HG03139 (cell line): ENCODE results near the gene NDE1.
"Not testable (repeated sequence)": the region's sequence is repeated elsewhere in the genome, so short reads cannot be mapped to it uniquely, and the experiment has no call there.

Source experiments
- ATAC-seq: cut with Tn5 transposase; IDR thresholded peaks from one replicate; pipeline ENCODE4 v1.9.1; 2021; ENCODE audit not compliant: unreplicated experiment

The NDE1 gene

GRCh38 chr16:15620611-15621195, 29.3 kb upstream of the NDE1 start:
- ATAC-seq: no peak

- ATAC-seq: no peak
Observed at GRCh38 chr16:15621456-15621855, 28.6 kb upstream of the NDE1 start.

DNA sequence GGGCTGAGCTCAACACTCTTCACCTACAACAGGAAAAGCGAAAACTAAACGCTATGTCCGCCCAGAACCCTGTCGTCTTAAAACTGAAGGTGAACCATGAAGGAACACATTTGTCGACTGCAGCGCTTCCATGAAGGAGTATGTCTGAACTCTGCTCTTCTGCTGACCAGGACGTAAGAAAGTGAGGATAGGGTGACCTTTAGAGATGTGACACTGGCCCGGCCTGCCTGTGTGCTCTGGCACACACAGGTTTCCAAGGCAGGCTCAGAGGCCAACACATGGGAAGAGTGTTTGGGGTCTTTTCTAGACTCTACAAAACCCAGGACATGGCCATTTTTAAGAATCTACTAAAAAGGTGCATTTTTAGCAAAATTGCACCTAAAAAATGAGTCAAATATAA, 28.2 kb upstream of the NDE1 start:
- no peak for ATAC-seq

DNA sequence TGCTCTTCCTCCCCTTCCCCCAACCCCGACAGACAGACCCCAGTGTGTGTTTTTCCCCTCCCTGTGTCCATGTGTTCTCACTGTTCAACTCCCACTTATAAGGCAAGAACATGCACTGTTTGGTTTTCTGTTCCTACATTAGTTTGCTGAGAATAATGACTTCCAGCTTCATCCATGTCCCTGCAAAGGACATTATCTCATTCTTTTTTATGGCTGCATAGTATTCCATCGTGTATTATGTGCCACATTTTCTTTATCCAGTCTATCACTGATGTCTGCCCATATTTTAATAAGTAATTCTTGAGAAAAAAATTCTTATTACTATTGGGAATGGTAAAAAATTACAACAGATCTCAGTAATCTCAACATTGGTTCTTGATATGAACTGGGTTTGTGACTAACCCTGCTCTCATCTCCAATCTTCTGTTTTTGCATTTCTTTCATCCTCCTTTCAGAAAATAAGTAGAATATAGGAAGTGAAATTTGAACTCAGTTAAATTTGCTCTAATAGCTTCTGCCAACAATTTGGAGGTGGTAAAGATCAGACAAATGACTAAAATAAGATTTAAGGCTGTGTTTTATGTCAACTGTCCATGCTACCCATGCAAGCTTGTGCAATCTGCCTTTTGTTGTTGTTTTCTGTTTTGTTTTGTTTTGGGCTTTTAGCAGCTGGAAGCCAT, 18.2 kb upstream of the NDE1 start:
- no peak for ATAC-seq

DNA sequence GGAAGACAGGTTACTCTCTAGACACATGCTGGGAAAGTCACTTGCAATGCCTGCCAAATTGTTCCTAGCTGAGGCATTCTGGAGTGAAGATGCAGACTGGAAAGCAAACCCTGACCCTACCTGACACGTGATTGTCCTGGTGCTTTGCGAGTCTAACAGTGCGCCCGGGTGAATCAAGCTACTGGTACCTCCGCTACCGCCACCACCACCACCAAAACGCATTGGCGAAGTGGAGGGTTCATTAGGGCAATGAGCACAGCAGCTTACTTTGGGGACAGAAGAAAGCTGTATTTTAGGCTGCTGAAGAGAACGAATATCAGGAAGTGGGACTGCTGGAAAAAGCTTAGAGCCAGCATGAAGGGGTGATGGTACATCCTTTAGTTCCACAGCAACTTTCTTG, 14.1 kb upstream of the NDE1 start:
- ATAC-seq: no peak

DNA sequence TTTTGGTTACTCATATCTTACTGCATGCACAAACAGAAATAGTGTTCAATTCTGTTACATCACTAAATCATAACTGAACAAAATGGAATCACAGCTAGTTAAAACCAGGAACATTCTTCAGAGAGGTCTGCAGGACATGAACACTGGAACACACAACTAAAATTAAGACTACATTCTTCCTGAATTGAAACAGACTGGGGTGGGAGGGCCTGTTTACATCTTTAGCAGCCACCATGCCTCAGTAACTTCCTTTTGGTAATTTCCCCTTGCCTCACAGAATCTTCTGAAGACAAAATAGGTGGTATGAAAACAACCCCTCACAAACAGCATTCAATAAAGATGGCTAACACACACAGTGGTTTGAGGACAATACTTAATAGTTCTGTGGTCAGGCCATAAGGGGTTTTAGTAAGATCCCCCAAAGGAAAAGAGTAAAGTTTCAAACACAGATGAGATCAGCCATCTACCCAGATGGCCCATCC, 13.6 kb upstream of the NDE1 start:
- no peak for ATAC-seq

DNA sequence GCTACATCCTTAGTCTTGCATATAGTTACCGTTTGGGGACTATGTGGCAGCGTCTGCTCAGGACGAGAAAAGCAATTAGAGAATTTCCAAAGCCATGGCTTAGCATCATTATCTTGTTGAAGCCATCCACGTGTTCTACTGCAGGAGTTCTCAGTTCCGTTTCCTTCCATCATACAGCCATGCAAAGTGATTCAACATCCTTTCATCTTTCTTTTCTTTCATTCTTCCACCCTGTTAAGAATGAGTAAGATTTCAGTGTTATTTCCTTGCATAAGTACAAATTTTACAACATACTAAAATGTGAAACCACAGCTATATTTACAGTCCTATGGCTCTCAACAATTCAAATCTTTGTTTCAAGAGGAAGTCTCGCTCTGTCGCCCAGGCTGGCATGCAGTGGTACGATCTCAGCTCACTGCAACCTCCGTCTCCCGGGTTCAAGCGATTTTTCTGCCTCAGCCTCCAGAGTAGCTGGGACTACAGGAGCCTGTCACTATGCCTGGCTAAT, 10.9 kb upstream of the NDE1 start:
- no peak for ATAC-seq

- ATAC-seq: no peak
Observed at GRCh38 chr16:15640966-15641365, 9.1 kb upstream of the NDE1 start.

GRCh38 chr16:15641753-15642556, 8.1 kb upstream of the NDE1 start:
- ATAC-seq: no peak

DNA sequence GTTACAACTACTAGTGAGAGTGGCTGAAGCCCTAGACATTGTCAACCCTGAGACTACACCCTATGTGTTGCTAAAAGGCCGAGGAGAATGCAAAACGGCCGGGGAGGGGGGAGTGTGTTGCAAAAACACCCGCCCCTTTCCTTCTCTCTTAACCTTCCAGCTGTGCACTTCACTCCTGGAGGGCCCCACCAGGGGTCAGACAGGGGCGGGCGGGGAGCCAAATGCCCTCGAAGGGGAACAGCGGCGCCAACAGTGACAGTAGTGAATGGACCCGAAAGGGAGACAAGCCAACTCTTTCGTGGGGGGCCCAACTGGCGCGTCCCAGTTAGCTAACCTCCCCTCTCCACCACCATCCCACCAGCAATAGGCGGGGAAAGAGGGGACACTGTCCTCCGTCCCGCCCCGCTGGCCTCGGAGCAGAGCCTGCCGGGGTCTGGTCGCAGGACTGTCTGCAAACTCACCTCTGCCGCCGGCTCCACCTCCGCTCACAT, 7.4 kb upstream of the NDE1 start:
- peak; percentile 54 for ATAC-seq

- peak; percentile 38 for ATAC-seq
Observed at GRCh38 chr16:15643048-15643945, 6.7 kb upstream of the NDE1 start, which contains the start of gene MARF1. Gene MARF1, minus strand, starts transcription at chr16:15643154. Its CDS starts 3,921 bp downstream, at chr16:15639233.

GRCh38 chr16:15643946-15644250, 6.1 kb upstream of the NDE1 start:
- ATAC-seq: no peak

DNA sequence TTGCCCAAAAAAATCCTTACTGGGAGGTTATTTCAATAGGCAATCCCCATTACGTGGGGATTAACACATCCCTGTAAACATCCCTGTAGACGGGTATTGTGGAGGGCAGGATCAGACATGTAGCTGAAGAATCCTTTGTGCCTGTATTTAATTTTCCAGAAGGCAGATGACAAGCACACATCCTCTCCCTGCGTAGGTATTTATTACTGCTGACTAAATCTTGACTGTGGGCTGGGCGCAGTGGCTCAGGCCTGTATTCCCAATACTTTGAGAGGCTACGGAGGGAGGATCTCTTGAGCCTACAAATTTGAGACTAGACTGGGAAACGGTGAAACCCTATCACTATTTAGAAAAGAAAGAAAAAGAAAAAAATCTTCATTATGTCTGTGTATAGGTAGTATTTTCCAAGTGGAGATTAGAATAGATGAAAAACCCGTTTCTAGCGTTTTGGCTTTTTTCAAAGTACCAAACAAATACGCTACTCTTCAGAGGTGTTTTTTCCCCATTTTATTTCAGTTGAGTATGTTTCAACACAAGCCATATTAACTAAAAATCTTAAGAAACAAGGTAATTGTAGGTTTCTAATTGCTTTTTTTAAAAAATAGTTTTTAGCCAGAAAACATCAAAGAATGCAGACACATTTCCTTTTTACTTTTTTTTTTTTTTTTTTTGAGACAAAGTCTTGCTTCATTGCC, 5.6 kb upstream of the NDE1 start:
- no peak for ATAC-seq

- not testable (repeated sequence) for ATAC-seq
Observed at GRCh38 chr16:15644962-15645465, 5.0 kb upstream of the NDE1 start.

DNA sequence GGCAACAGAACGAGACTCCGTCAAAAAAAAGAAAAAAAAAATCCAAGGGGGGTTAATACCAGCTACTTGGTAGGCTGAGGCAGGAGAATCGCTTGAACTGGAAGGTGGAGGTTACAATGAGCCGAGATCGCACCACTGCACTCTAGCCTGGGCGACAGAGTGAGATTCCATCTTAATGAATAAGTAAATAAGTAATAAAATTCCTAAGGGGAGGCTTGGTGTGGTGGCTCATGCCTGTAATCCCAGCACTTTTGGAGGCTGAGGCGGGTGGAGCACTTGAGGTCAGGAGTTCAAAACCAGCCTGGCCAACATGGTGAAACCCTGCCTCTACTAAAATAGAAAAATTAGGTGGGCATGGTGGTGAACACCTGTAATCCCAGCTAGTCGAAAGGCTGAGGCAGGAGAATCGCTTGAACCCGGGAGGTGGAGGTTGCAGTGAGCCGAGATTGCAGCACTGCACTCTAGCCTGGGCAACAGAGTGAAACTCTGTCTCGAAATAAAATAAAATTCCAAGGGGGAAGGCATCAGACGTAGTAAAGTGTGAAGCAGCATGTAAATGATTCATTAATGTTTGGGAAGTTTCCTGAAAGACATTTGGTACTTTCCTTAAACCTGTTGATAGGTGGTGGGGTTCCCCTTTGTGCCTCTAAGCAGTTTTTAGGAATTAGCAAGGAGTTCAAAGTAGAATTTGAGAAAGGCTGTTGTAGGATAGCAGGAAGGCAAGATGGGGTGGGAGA, 3.3 kb upstream of the NDE1 start:
- not testable (repeated sequence) for ATAC-seq

DNA sequence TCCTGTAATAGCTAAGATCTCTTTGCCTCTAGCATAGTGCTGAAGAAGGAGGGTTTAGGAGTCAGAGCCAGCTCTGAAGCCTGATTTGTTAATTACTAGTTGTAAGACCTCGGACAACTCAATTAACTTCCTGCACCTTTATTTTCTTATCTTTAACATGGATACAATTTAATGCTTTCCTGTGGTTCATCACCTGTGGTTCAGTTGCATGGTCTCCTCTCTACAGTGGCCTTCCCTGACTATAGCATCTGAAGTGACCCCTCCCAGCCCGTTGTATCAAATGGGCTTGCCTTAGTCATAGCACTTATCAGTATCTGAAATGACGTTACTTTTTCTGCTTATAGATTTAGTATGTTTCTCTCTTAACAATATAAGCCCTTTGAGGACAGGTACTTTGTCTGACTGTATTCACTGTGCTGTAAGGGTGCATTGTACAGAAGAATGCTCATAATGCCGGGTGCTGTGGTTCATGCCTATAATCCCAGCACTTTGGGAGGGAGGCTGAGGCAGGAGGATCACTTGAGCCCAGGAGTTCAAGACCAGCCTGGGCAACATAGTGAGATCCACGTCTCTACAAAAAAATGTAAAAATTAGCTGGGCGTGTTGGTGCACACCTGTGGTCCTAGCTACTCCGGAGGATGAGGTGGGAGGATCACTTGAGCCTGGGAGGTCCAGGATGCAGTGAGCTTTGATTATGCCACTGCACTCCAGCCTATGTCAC, 2.6 kb upstream of the NDE1 start:
- no peak for ATAC-seq

DNA sequence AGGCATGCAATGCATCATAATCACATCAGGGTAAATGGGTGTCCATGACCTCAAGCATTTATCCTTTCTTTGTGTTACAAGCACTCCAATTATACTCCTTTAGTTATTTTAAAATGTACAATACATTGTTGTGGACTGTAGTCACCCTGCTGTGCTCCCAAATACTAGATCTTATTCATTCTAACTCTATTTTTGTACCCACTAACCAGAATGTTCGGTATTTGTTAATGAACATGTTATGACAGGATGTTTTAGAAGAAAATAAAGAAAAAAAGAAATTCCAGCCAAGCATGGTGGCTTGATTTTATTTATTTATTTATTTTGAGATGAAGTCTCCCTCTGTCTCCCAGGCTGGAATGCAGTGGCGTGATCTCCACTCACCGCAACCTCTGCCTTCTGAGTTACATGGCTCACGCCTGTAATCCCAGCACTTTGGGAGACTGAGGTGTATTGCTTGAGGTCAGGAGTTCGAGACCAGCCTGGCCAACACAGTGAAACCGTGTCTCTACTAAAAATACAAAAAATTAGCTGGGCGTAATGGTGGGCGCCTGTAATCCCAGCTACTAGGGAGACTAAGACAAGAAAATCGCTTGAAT, 1.8 kb upstream of the NDE1 start:
- no peak for ATAC-seq

- not testable (repeated sequence) for ATAC-seq
Observed at GRCh38 chr16:15649311-15649710, 734 bp upstream of the NDE1 start.
